ENCODE data around the gene NEURL1B. TPM values are rescaled to one million over a fixed set of nuclear protein-coding genes. Genes with fewer than 3 reads are reported as not detected.

The NEURL1B gene
- total and polyA plus RNA-seq, 10 of the 15 experiments (the other 5 are each of a cell fraction or from before 2014, with no cell fraction given), result 0.04 to 0.28 (median 0.05) TPM; not detected in 4

DNA sequence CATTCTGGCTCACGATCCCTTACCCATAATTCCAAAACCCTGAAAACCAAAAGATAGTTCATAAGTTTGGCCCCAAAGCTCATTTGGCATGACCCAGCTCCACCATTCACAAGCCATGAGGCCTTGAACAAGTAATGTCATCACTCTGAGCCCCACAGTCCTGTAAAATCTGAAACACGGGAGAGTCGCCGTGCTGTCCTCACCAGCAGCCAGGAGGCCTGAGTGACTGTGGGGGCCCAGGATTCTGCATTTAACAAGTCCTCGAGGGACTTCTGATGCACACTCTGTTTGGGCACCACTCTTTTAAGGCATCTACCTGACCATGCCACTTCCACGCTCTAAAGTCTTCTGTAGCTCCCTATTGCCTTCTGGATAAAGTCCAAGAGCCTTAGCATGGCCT is 89.2 kb downstream of the NEURL1B start:
- RAD21 ChIA-PET (ENCODE audit: unreplicated experiment), result no interaction called here
- ATAC-seq (no peak), FAIRE-seq (no peak), DNase-seq (ENCODE audit: low read depth, low spot score) (no peak)
- no peaks in the 10 kb centered on the region for H4K20me1 ChIP-seq (ENCODE audit: control insufficient read depth, insufficient read depth)
- BruUV-seq (replicated peaks), result no TSS peak
- whole genome bisulfite sequencing (ENCODE audit: insufficient coverage, insufficient replicate concordance, low lambda C conversion rate, missing lambda C conversion rate), result 73% methylated on average over 6 of the region's 6 CpGs
- peaks cover 0 to 2% of the 10 kb centered on the region in 2 experiments; a peak in 2 of 4 replicates for H3K27me3 ChIP-seq (replicated peaks in 1 of 2; ENCODE audit: control insufficient read depth in 2 of 2, insufficient read depth in 2 of 2, low read length in 1 of 2)
- POLR2A ChIA-PET, result no interaction called here
- H3K4me2 ChIP-seq (ENCODE audit: control insufficient read depth, insufficient read depth), result no peak overlapping the region
- H3K27ac ChIP-seq (ENCODE audit: control insufficient read depth, insufficient read depth), result no peak overlapping the region
- in situ Hi-C loops (cut with MboI) (no loop called here), intact Hi-C loops (cut with micrococcal nuclease; ENCODE audit: unreplicated experiment) (no loop called here)
- no peaks in the 10 kb centered on the region for H3K4me1 ChIP-seq (ENCODE audit: control insufficient read depth, insufficient read depth, low read length)
- no peak overlapping the region for H3K4me3 ChIP-seq
- no peak overlapping the region for H2AFZ ChIP-seq (ENCODE audit: control insufficient read depth, low read depth, low read length)
- no peaks in the 10 kb centered on the region for H3K36me3 ChIP-seq (ENCODE audit: control insufficient read depth in 2 of 2, insufficient read depth in 2 of 2, low read length in 1 of 2)
- SMC1A ChIA-PET (ENCODE audit: uncharacterized antibody, unreplicated experiment), result no interaction called here
- H3K9ac ChIP-seq (ENCODE audit: control insufficient read depth, insufficient read depth, low read length), result no peak overlapping the region
- CTCF ChIA-PET, result no interaction called here
- TF ChIP-seq, protein P1, sequence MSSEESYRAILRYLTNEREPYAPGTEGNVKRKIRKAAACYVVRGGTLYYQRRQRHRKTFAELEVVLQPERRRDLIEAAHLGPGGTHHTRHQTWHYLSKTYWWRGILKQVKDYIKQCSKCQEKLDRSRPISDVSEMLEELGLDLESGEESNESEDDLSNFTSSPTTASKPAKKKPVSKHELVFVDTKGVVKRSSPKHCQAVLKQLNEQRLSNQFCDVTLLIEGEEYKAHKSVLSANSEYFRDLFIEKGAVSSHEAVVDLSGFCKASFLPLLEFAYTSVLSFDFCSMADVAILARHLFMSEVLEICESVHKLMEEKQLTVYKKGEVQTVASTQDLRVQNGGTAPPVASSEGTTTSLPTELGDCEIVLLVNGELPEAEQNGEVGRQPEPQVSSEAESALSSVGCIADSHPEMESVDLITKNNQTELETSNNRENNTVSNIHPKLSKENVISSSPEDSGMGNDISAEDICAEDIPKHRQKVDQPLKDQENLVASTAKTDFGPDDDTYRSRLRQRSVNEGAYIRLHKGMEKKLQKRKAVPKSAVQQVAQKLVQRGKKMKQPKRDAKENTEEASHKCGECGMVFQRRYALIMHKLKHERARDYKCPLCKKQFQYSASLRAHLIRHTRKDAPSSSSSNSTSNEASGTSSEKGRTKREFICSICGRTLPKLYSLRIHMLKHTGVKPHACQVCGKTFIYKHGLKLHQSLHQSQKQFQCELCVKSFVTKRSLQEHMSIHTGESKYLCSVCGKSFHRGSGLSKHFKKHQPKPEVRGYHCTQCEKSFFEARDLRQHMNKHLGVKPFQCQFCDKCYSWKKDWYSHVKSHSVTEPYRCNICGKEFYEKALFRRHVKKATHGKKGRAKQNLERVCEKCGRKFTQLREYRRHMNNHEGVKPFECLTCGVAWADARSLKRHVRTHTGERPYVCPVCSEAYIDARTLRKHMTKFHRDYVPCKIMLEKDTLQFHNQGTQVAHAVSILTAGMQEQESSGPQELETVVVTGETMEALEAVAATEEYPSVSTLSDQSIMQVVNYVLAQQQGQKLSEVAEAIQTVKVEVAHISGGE (CRISPR knock-in tag; IDR thresholded peaks at IDR 0.05), result no peak
- TF ChIP-seq, protein P2, sequence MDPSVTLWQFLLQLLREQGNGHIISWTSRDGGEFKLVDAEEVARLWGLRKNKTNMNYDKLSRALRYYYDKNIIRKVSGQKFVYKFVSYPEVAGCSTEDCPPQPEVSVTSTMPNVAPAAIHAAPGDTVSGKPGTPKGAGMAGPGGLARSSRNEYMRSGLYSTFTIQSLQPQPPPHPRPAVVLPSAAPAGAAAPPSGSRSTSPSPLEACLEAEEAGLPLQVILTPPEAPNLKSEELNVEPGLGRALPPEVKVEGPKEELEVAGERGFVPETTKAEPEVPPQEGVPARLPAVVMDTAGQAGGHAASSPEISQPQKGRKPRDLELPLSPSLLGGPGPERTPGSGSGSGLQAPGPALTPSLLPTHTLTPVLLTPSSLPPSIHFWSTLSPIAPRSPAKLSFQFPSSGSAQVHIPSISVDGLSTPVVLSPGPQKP (IDR thresholded peaks at IDR 0.05; ENCODE audit: low read depth, low read length), result no peak
- TF ChIP-seq, protein P3, sequence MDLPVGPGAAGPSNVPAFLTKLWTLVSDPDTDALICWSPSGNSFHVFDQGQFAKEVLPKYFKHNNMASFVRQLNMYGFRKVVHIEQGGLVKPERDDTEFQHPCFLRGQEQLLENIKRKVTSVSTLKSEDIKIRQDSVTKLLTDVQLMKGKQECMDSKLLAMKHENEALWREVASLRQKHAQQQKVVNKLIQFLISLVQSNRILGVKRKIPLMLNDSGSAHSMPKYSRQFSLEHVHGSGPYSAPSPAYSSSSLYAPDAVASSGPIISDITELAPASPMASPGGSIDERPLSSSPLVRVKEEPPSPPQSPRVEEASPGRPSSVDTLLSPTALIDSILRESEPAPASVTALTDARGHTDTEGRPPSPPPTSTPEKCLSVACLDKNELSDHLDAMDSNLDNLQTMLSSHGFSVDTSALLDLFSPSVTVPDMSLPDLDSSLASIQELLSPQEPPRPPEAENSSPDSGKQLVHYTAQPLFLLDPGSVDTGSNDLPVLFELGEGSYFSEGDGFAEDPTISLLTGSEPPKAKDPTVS (IDR thresholded peaks at IDR 0.05; ENCODE audit: low read depth, low read length), result no peak
- TF ChIP-seq, protein P4, sequence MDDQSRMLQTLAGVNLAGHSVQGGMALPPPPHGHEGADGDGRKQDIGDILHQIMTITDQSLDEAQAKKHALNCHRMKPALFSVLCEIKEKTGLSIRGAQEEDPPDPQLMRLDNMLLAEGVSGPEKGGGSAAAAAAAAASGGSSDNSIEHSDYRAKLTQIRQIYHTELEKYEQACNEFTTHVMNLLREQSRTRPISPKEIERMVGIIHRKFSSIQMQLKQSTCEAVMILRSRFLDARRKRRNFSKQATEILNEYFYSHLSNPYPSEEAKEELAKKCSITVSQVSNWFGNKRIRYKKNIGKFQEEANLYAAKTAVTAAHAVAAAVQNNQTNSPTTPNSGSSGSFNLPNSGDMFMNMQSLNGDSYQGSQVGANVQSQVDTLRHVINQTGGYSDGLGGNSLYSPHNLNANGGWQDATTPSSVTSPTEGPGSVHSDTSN (IDR thresholded peaks at IDR 0.05; ENCODE audit: insufficient replicate concordance, low read depth, low read length), result peak; percentile 13
- TF ChIP-seq, protein P5, sequence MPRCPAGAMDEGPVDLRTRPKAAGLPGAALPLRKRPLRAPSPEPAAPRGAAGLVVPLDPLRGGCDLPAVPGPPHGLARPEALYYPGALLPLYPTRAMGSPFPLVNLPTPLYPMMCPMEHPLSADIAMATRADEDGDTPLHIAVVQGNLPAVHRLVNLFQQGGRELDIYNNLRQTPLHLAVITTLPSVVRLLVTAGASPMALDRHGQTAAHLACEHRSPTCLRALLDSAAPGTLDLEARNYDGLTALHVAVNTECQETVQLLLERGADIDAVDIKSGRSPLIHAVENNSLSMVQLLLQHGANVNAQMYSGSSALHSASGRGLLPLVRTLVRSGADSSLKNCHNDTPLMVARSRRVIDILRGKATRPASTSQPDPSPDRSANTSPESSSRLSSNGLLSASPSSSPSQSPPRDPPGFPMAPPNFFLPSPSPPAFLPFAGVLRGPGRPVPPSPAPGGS (IDR thresholded peaks at IDR 0.05; ENCODE audit: borderline replicate concordance, insufficient read depth, low read depth, low read length, poor library complexity, severe bottlenecking), result peak; percentile 81
- no peaks in the 10 kb centered on the region for H3K9me3 ChIP-seq (replicated peaks; ENCODE audit: control insufficient read depth, insufficient read depth, low read length)
- no peaks in the 10 kb centered on the region for H3K79me2 ChIP-seq (ENCODE audit: control insufficient read depth, insufficient read depth, low read length)
